NCI-H82 treated with DMSO at 0.1 percent for 48 hours (cell line): Measurements from ENCODE around the gene PEAK3.
A peak's percentile ranks its signal among the peaks of the same experiment; 100 is the strongest.

ENCODE experiments used
- DNase-seq: peaks from one replicate; lab custom pipeline; 2025; ENCODE audit not compliant: unreplicated experiment; lab: John Stamatoyannopoulos, UW

Gene PEAK3

GRCh38 chr19:2271234-2272103, 10.5 kb downstream of the PEAK3 start:
- DNase-seq: no peak

GRCh38 chr19:2270423-2271233, 11.3 kb downstream of the PEAK3 start:
- no peak for DNase-seq

- no peak for DNase-seq
Measured at GRCh38 chr19:2270157-2270422, 11.9 kb downstream of the PEAK3 start.

- peak; percentile 84 for DNase-seq
Measured at GRCh38 chr19:2269244-2270156, 12.5 kb downstream of the PEAK3 start.

- DNase-seq: no peak
Measured at GRCh38 chr19:2268861-2269243, 13.1 kb downstream of the PEAK3 start.

- DNase-seq: no peak
Measured at GRCh38 chr19:2268480-2268830, 13.5 kb downstream of the PEAK3 start.

- no peak for DNase-seq
Measured at GRCh38 chr19:2266183-2266993, 15.6 kb downstream of the PEAK3 start.

GRCh38 chr19:2261438-2262172, 20.4 kb downstream of the PEAK3 start:
- no peak for DNase-seq

- no peak for DNase-seq
Measured at GRCh38 chr19:2260341-2260805, 21.6 kb downstream of the PEAK3 start.

- no peak for DNase-seq
Measured at GRCh38 chr19:2259336-2259735, 22.6 kb downstream of the PEAK3 start.

- DNase-seq: peak; percentile 47
Measured at GRCh38 chr19:2255982-2256685, 25.8 kb downstream of the PEAK3 start, which contains the start of gene JSRP1. TSS of gene JSRP1 (minus strand) at chr19:2256417. CDS start at chr19:2255314, 1,103 bp downstream.

GRCh38 chr19:2255112-2255845, 26.7 kb downstream of the PEAK3 start:
- DNase-seq: no peak

GRCh38 chr19:2254064-2254872, 27.7 kb downstream of the PEAK3 start:
- DNase-seq: no peak

- DNase-seq: no peak
Measured at GRCh38 chr19:2253106-2254063, 28.6 kb downstream of the PEAK3 start.

GRCh38 chr19:2252797-2253105, 29.2 kb downstream of the PEAK3 start:
- DNase-seq: no peak

GRCh38 chr19:2252055-2252796, 29.7 kb downstream of the PEAK3 start:
- DNase-seq: no peak
